K562 (cell line): ENCODE data around the gene PICK1. TPM values are rescaled to one million over a fixed set of nuclear protein-coding genes. Genes with fewer than 3 reads are reported as not detected.

Source experiments
- MAX ChIP-seq: sonication (generic); formaldehyde crosslinking; IDR thresholded peaks from 2 replicates; pipeline ENCODE4 v1.9.0; 2022; ENCODE audit warnings: mild to moderate bottlenecking, missing genetic modification reagents
- MECOM ChIP-seq: fragments of 250-450 bp; sonication (Bioruptor Pico); IDR thresholded peaks from 2 replicates; pipeline ENCODE4 v1.8.0; 2022; ENCODE audit warnings: inconsistent platforms
- MNT ChIP-seq, 2 experiments: fragments of 450-650 bp; conservative IDR thresholded peaks; 2 replicates each; pipeline ENCODE4 v1.6.1; 2017; ENCODE audit warnings: mild to moderate bottlenecking in 2 of 2, moderate library complexity in 2 of 2
- MXD1 ChIP-seq: fragments of 250-450 bp; sonication (Bioruptor Pico); IDR thresholded peaks from 2 replicates; pipeline ENCODE4 v1.8.0; 2021; ENCODE audit warnings: borderline replicate concordance, mild to moderate bottlenecking, moderate library complexity; ENCODE audit not compliant: poor library complexity, severe bottlenecking
- RERE ChIP-seq: sonication (generic); formaldehyde crosslinking; IDR thresholded peaks from 2 replicates; pipeline ENCODE4 v1.8.0; 2023; ENCODE audit warnings: missing genetic modification reagents, mild to moderate bottlenecking, borderline replicate concordance
- RUNX1 ChIP-seq: sonication (generic); IDR thresholded peaks from 2 replicates; pipeline ENCODE4 v1.6.1; 2016; ENCODE audit warnings: antibody characterized with exemption, low read depth
- ZBTB33 ChIP-seq: sonication (generic); formaldehyde crosslinking; IDR thresholded peaks from 2 replicates; pipeline ENCODE4 v1.8.1; 2023; ENCODE audit warnings: mild to moderate bottlenecking, missing genetic modification reagents
- ZNF134 ChIP-seq: fragments of 250-450 bp; sonication (Bioruptor Pico); conservative IDR thresholded peaks from 2 replicates; pipeline ENCODE4 v1.4.0; 2020
- ZNF609 ChIP-seq: sonication (generic); formaldehyde crosslinking; IDR thresholded peaks from 2 replicates; pipeline ENCODE4 v1.8.1; 2023; ENCODE audit warnings: missing genetic modification reagents, mild to moderate bottlenecking, borderline replicate concordance
- polyA plus RNA-seq, 8 experiments: library from polyadenylated mRNA; depleted of rRNA in 4 of 8; stranded (reverse) in 5 of 8; unstranded in 3 of 8; fragments of >200 nt; fragmentation: Nextera tagmentation in 2 of 8; fragmentation: Illumina TruSeq in 1 of 8; extraction: Ambion mirVana in 2 of 8; extraction: Trizol in 1 of 8; gene quantifications; 2 replicates each; pipeline versions ENCODE4 v1.2.1 to v1.2.3, GENCODE V29; 2011 to 2014; ENCODE audit warnings: inconsistent platforms in 1 of 8, missing spikeins in 1 of 8
- total RNA-seq, 7 experiments: library from RNA; depleted of rRNA in 6 of 7; stranded (reverse); fragments of >200 nt in 6 of 7; fragmentation: Illumina TruSeq in 2 of 7; extraction: Trizol in 2 of 7; gene quantifications; 2 replicates each; pipeline versions ENCODE4 v1.2.1 to v1.2.3, GENCODE V29; 2011 to 2021; ENCODE audit warnings: low replicate concordance in 1 of 7

Gene PICK1
- total and polyA plus RNA-seq, 9 of the 15 experiments (the other 6 are each of a cell fraction or from before 2014, with no cell fraction given) = 0.06 to 11.0 (median 7.9) TPM; not detected in 1

GRCh38 chr22:38033522-38034277 lies 23.5 kb upstream of the PICK1 start (continued):
- no peak for TF ChIP-seq MNT (conservative IDR thresholded peaks at IDR 0.05)
- TF ChIP-seq MXD1 (CRISPR knock-in tag) = no peak
- no peak for TF ChIP-seq MECOM (CRISPR knock-in tag)
- no peak for TF ChIP-seq ZNF134 (CRISPR knock-in tag)
- TF ChIP-seq RERE (CRISPR knock-in tag) = no peak
- TF ChIP-seq MAX = no peak
- TF ChIP-seq RUNX1 = no peak
- no peak for TF ChIP-seq ZNF609
- TF ChIP-seq ZBTB33 (CRISPR knock-in tag) = peak; percentile 84
